Measurements from ENCODE around the gene SELL.
"Not testable (repeated sequence)": the region's sequence is repeated elsewhere in the genome, so short reads cannot be mapped to it uniquely, and the experiment has no call there.

DNA sequence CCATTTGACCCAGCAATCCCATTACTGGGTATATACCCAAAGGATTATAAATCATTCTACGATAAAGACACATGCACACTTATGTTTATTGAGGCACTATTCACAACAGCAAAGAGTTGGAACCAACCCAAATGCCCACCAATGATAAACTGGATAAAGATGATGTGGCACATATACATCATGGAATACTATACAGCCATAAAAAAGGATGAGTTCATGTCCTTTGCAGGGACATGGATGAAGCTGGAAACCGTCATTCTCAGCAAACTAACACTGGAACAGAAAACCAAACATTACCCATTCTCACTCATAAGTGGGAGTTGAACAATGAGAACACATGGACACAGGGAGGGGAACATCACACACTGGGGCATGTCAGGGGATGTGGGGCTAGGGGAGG, 3.7 kb upstream of the SELL start:
- TF ChIP-seq, protein P1, sequence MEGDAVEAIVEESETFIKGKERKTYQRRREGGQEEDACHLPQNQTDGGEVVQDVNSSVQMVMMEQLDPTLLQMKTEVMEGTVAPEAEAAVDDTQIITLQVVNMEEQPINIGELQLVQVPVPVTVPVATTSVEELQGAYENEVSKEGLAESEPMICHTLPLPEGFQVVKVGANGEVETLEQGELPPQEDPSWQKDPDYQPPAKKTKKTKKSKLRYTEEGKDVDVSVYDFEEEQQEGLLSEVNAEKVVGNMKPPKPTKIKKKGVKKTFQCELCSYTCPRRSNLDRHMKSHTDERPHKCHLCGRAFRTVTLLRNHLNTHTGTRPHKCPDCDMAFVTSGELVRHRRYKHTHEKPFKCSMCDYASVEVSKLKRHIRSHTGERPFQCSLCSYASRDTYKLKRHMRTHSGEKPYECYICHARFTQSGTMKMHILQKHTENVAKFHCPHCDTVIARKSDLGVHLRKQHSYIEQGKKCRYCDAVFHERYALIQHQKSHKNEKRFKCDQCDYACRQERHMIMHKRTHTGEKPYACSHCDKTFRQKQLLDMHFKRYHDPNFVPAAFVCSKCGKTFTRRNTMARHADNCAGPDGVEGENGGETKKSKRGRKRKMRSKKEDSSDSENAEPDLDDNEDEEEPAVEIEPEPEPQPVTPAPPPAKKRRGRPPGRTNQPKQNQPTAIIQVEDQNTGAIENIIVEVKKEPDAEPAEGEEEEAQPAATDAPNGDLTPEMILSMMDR (conservative IDR thresholded peaks at IDR 0.05; ENCODE audit: low read depth in 2 of 2), result not testable (repeated sequence)
- TF ChIP-seq POLR2AphosphoS5 (IDR thresholded peaks at IDR 0.05; ENCODE audit: low read depth); EZH2 (IDR thresholded peaks at IDR 0.05; ENCODE audit: low read depth, unreplicated experiment); ZNF114 (CRISPR knock-in tag; IDR thresholded peaks at IDR 0.05); JUNB (IDR thresholded peaks at IDR 0.05; ENCODE audit: unreplicated experiment); EZH2phosphoT487 (IDR thresholded peaks at IDR 0.05; ENCODE audit: unreplicated experiment): not testable (repeated sequence)
- TF ChIP-seq, protein P2, sequence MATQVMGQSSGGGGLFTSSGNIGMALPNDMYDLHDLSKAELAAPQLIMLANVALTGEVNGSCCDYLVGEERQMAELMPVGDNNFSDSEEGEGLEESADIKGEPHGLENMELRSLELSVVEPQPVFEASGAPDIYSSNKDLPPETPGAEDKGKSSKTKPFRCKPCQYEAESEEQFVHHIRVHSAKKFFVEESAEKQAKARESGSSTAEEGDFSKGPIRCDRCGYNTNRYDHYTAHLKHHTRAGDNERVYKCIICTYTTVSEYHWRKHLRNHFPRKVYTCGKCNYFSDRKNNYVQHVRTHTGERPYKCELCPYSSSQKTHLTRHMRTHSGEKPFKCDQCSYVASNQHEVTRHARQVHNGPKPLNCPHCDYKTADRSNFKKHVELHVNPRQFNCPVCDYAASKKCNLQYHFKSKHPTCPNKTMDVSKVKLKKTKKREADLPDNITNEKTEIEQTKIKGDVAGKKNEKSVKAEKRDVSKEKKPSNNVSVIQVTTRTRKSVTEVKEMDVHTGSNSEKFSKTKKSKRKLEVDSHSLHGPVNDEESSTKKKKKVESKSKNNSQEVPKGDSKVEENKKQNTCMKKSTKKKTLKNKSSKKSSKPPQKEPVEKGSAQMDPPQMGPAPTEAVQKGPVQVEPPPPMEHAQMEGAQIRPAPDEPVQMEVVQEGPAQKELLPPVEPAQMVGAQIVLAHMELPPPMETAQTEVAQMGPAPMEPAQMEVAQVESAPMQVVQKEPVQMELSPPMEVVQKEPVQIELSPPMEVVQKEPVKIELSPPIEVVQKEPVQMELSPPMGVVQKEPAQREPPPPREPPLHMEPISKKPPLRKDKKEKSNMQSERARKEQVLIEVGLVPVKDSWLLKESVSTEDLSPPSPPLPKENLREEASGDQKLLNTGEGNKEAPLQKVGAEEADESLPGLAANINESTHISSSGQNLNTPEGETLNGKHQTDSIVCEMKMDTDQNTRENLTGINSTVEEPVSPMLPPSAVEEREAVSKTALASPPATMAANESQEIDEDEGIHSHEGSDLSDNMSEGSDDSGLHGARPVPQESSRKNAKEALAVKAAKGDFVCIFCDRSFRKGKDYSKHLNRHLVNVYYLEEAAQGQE (IDR thresholded peaks at IDR 0.05; ENCODE audit: unreplicated experiment), result not testable (repeated sequence)

All from GM23338 (cell line).